Measurements from ENCODE around the gene MCTP2. TPM values are rescaled to one million over a fixed set of nuclear protein-coding genes. Genes with fewer than 3 reads are reported as not detected.

MCTP2 gene
- total RNA-seq, 1 experiment from 2014 or later, result 1.3 TPM

- Mint-ChIP-seq H3K36me3 (ENCODE audit: insufficient read depth in 1 of 3, low read depth in 3 of 3) (no peaks in the 10 kb centered on the region), H3K9me3 (peaks cover 0 to 2% of the 10 kb centered on the region in 2 experiments; a peak in 3 of 5 replicates), H3K4me1 (no peaks in the 10 kb centered on the region), H3K27ac (no peak overlapping the region), H3K4me3 (no peak overlapping the region), H3K27me3 (ENCODE audit: low read depth) (no peaks in the 10 kb centered on the region)
- TF ChIP-seq CTCF (conservative IDR thresholded peaks at IDR 0.05), result no peak
- no peaks in the 10 kb centered on the region for H3K79me2 ChIP-seq (ENCODE audit: insufficient read depth, low read length)
- H3K4me1 ChIP-seq (ENCODE audit: insufficient read depth, low read length), result no peaks in the 10 kb centered on the region
- H4K8ac ChIP-seq (replicated peaks; ENCODE audit: insufficient read length, low read depth, low read length), result no peak overlapping the region
- H2BK12ac ChIP-seq (ENCODE audit: insufficient read length, low read depth, low read length), result no peak overlapping the region
- no peak overlapping the region for H2BK5ac ChIP-seq (ENCODE audit: insufficient read length, low read length)
- no peak overlapping the region for H2BK120ac ChIP-seq (ENCODE audit: low read depth, low read length, poor library complexity, severe bottlenecking)
- H3K27me3 ChIP-seq (ENCODE audit: insufficient read depth, low read length), result no peaks in the 10 kb centered on the region
- H2AK5ac ChIP-seq (ENCODE audit: insufficient read length, low read length), result no peak overlapping the region
- no peaks in the 10 kb centered on the region for H3K79me1 ChIP-seq (ENCODE audit: insufficient read depth, low read depth, low read length, poor library complexity, severe bottlenecking)
- no peaks in the 10 kb centered on the region for H4K20me1 ChIP-seq (ENCODE audit: control insufficient read depth, insufficient read depth, insufficient read length)
- no peak overlapping the region for H3K56ac ChIP-seq (ENCODE audit: insufficient read length, low read depth, low read length)
- no peaks in the 10 kb centered on the region for H3K23me2 ChIP-seq (ENCODE audit: insufficient read length, low read depth, low read length, poor library complexity, severe bottlenecking)
- no peak overlapping the region for H3T11ph ChIP-seq (ENCODE audit: low read length)
- no peak overlapping the region for H3K4ac ChIP-seq (ENCODE audit: low read depth, low read length)
- no peak overlapping the region for H2AFZ ChIP-seq (ENCODE audit: low read length)
- WGBS (ENCODE audit: extremely low coverage, insufficient read length, low lambda C conversion rate), result no CpG with 5 or more reads among the region's 1 CpG
- no peak overlapping the region for H4K5ac ChIP-seq (ENCODE audit: insufficient read length, low read depth, low read length)
- no peak overlapping the region for H3K9ac ChIP-seq (ENCODE audit: extremely low read depth, insufficient read length, low read length)
- H3K9me3 ChIP-seq (ENCODE audit: control insufficient read depth, low read depth, low read length), result no peaks in the 10 kb centered on the region
- no peak overlapping the region for H3K27ac ChIP-seq (ENCODE audit: insufficient read length, low read depth, low read length)
- no peak overlapping the region for H2BK15ac ChIP-seq (ENCODE audit: low read depth, low read length)
- H3K14ac ChIP-seq (ENCODE audit: insufficient read depth, low read length), result no peak overlapping the region
- no peak overlapping the region for H3K18ac ChIP-seq (ENCODE audit: insufficient read length, low read depth, low read length)
- no peak overlapping the region for H3K23ac ChIP-seq (ENCODE audit: insufficient read length, low read depth, low read length)
- no peak for DNase-seq
- no peak overlapping the region for H4K91ac ChIP-seq (ENCODE audit: insufficient read length, low read depth, low read length)
- no peak overlapping the region for H3K4me2 ChIP-seq (ENCODE audit: insufficient read depth, insufficient read length, low read length)
- no peak overlapping the region for H2BK20ac ChIP-seq (ENCODE audit: low read depth, low read length, poor library complexity, severe bottlenecking)
Measured at GRCh38 chr15:94487635-94488034, 256.3 kb downstream of the MCTP2 start.

Measured in H9 (cell line).